ENCODE data around the gene LRBA.

DNA sequence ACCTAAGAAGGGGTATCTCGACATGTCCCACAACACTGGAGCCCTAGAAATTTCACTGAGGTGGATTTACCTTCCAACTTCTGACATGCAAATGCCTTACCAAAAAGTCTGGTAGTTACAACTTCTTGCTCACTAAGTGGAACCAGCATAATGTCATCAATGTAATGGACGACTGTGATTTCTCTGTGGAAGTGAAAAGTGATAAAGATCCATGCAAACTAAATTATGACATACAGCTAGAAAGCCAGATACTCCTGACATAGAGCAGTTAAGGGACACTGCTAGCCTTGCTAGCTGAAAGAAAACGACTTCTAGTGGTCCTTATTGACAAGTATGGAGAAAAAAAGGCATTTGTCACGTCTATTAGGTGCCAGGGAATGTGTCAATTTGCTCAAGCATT lies 242.1 kb downstream of the LRBA start:
- TF ChIP-seq MEF2D (tag; conservative IDR thresholded peaks at IDR 0.05; ENCODE audit: low read depth), result no peak
- no peak for TF ChIP-seq RNF2 (IDR thresholded peaks at IDR 0.05)
- no peak for TF ChIP-seq BRCA1 (IDR thresholded peaks at IDR 0.05)
- no peak for TF ChIP-seq BRCA1 (CRISPR knock-in tag; IDR thresholded peaks at IDR 0.05)
- no peak for TF ChIP-seq PCBP2 (IDR thresholded peaks at IDR 0.05; ENCODE audit: low read depth, low read length, poor library complexity, severe bottlenecking)
- no peak for TF ChIP-seq ELF1 (tag; IDR thresholded peaks at IDR 0.05)
- TF ChIP-seq HIVEP1 (CRISPR knock-in tag; IDR thresholded peaks at IDR 0.05), result no peak
- no peak for TF ChIP-seq EZH2 (IDR thresholded peaks at IDR 0.05; ENCODE audit: borderline replicate concordance, low read depth, low read length)
- TF ChIP-seq, protein P1, sequence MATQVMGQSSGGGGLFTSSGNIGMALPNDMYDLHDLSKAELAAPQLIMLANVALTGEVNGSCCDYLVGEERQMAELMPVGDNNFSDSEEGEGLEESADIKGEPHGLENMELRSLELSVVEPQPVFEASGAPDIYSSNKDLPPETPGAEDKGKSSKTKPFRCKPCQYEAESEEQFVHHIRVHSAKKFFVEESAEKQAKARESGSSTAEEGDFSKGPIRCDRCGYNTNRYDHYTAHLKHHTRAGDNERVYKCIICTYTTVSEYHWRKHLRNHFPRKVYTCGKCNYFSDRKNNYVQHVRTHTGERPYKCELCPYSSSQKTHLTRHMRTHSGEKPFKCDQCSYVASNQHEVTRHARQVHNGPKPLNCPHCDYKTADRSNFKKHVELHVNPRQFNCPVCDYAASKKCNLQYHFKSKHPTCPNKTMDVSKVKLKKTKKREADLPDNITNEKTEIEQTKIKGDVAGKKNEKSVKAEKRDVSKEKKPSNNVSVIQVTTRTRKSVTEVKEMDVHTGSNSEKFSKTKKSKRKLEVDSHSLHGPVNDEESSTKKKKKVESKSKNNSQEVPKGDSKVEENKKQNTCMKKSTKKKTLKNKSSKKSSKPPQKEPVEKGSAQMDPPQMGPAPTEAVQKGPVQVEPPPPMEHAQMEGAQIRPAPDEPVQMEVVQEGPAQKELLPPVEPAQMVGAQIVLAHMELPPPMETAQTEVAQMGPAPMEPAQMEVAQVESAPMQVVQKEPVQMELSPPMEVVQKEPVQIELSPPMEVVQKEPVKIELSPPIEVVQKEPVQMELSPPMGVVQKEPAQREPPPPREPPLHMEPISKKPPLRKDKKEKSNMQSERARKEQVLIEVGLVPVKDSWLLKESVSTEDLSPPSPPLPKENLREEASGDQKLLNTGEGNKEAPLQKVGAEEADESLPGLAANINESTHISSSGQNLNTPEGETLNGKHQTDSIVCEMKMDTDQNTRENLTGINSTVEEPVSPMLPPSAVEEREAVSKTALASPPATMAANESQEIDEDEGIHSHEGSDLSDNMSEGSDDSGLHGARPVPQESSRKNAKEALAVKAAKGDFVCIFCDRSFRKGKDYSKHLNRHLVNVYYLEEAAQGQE (IDR thresholded peaks at IDR 0.05; ENCODE audit: borderline replicate concordance), result no peak
- TF ChIP-seq, protein P1 (CRISPR knock-in tag; IDR thresholded peaks at IDR 0.05; ENCODE audit: low read depth), result no peak
- TF ChIP-seq NFE2L1 (tag; IDR thresholded peaks at IDR 0.05; ENCODE audit: borderline replicate concordance, low read depth), result no peak
- TF ChIP-seq BRD9 (IDR thresholded peaks at IDR 0.05; ENCODE audit: low read depth, partially characterized antibody), result no peak
- no peak for TF ChIP-seq TAF9B (IDR thresholded peaks at IDR 0.05; ENCODE audit: partially characterized antibody)
- TF ChIP-seq KDM1A (IDR thresholded peaks at IDR 0.05), result no peak

Measured in K562 (cell line).